Astrocyte of the cerebellum (primary cell): ENCODE data around the gene CAGE1.
A peak's percentile ranks its signal among the peaks of the same experiment; 100 is the strongest.

Source experiments
- DNase-seq: peaks from one replicate; pipeline ENCODE4 v3.0.0-alpha.2; 2011; ENCODE audit warnings: low read depth
- H3K4me3 ChIP-seq: 2 replicates; pipeline ENCODE4 v1.5.1; 2011; ENCODE audit warnings: mild to moderate bottlenecking, low read depth, low read length, moderate library complexity
- CTCF ChIP-seq: IDR thresholded peaks from 2 replicates; pipeline ENCODE4 v1.5.1; 2012; ENCODE audit warnings: low read length, low read depth, moderate library complexity, mild to moderate bottlenecking; ENCODE audit errors: missing control alignments
- in situ Hi-C: cut with HindIII; loops from 2 replicates; pipeline ENCODE4 v1.10.0; 2017; ENCODE audit warnings: low sequenced_read_pairs

CAGE1 gene

GRCh38 chr6:7389451-7390225 lies at the start of gene CAGE1, which contains the start of gene RIOK1:
Gene CAGE1, minus strand, starts transcription at chr6:7389742. Its CDS starts 2,569 bp downstream, at chr6:7387173.
Gene RIOK1, plus strand, starts transcription at chr6:7389808. Its CDS starts 195 bp downstream, at chr6:7390003.
- TF ChIP-seq CTCF = no peak
- in situ Hi-C loops = no loop called here
- peak within 1 kb of the TSS; percentile 79 for H3K4me3 ChIP-seq

GRCh38 chr6:7439228-7439627 lies 49.7 kb upstream of the CAGE1 start:
- in situ Hi-C loops = no loop called here
- H3K4me3 ChIP-seq = no peak overlapping the region
- no peak for DNase-seq
- no peak for TF ChIP-seq CTCF

More at GRCh38 chr6:7389451-7390225, at the start of gene CAGE1, which contains the start of gene RIOK1:
- DNase-seq = peak; percentile 87

GRCh38 chr6:7438011-7438410 lies 48.5 kb upstream of the CAGE1 start:
- TF ChIP-seq CTCF = no peak
- no peak for DNase-seq
- H3K4me3 ChIP-seq = no peak overlapping the region
- in situ Hi-C loops = no loop called here

GRCh38 chr6:7434672-7435071 lies 45.1 kb upstream of the CAGE1 start:
- no peak overlapping the region for H3K4me3 ChIP-seq
- no peak for DNase-seq
- TF ChIP-seq CTCF = no peak
- in situ Hi-C loops = no loop called here

- no peak for TF ChIP-seq CTCF
- H3K4me3 ChIP-seq = no peak overlapping the region
- in situ Hi-C loops = no loop called here
- DNase-seq = no peak
Measured at GRCh38 chr6:7433121-7433617, 43.6 kb upstream of the CAGE1 start.

GRCh38 chr6:7432391-7433120 lies 43.0 kb upstream of the CAGE1 start:
- in situ Hi-C loops = no loop called here
- H3K4me3 ChIP-seq = no peak overlapping the region
- no peak for TF ChIP-seq CTCF
- DNase-seq = no peak
